B cell (primary cell): ENCODE results near the gene ATG12.

Source experiments
- CTCF ChIP-seq: fragments of 200-600 bp; IDR thresholded peaks from one replicate; pipeline ENCODE4 v1.8.0; 2022; ENCODE audit warnings: antibody characterized with exemption, mild to moderate bottlenecking
- EZH2 ChIP-seq: IDR thresholded peaks from 2 replicates; pipeline ENCODE4 v1.6.1; 2012; ENCODE audit warnings: borderline replicate concordance, low read depth, mild to moderate bottlenecking, moderate library complexity, low read length; ENCODE audit not compliant: insufficient read depth, poor library complexity, severe bottlenecking

GRCh38 chr5:115796656-115797055 is 44.7 kb downstream of the ATG12 start:
- no peak for TF ChIP-seq EZH2
- TF ChIP-seq CTCF, result no peak
